HG03521 (cell line): ENCODE data around the gene SORCS2.

Source experiments
- ATAC-seq: cut with Tn5 transposase; IDR thresholded peaks from one replicate; pipeline ENCODE4 v1.9.1; 2021; ENCODE audit warnings: mild to moderate bottlenecking, moderate library complexity; ENCODE audit not compliant: unreplicated experiment

The SORCS2 gene

DNA sequence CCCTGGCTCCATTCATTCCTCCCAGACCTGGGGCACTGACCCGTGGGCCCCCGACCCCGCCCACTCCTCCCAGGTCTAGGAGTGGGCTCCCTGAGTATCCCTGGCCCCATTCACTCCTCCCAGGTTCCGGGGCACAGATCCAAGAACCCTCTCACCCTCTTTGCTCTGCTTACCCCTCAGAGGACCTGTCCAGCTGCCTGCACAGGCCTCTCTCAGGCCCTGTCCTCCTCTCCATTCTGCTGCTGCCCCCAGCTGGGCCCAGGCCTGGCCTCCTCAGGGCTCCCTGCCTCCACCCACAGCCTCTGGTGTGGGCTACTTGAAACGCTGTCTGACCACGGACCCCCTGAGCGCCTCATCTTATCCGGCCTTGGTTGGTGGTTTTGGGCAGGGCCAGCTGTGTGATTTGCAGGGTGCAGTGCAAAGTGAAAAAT is 460.1 kb downstream of the SORCS2 start:
- ATAC-seq, result no peak

GRCh38 chr4:7652906-7653305 is 460.6 kb downstream of the SORCS2 start:
- no peak for ATAC-seq

GRCh38 chr4:7653510-7654369 is 461.4 kb downstream of the SORCS2 start:
- ATAC-seq, result no peak

- ATAC-seq, result no peak
Measured at GRCh38 chr4:7654550-7655445, 462.5 kb downstream of the SORCS2 start.

GRCh38 chr4:7655511-7656243 is 463.3 kb downstream of the SORCS2 start:
- ATAC-seq, result no peak

DNA sequence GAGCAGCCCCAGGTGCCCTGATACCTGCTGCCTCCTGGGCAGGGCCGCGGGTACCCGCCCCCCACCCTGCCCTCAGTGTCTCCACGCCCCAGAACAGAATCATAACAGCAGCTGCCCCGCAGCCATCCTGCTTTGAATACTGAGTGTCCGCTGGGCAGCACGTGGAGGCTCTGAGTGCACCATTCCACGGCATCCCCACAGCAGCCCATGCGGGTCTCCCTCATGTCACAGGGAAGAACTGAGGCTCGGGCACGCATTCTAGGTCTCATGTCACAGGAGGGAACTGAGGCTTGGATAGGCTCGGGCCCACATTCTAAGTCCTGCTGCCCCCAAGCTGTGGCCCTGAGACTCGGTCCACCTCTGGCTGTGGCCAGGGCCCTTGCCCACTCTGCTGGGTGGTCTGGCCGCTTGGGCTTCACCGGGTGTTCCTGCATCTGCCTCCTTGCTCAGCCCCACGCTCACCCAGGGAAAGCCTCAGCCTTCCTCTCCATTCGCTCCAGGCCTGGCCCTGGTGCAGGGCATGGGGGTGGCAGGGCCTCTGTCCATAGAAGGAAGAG is 464.0 kb downstream of the SORCS2 start:
- ATAC-seq, result no peak

DNA sequence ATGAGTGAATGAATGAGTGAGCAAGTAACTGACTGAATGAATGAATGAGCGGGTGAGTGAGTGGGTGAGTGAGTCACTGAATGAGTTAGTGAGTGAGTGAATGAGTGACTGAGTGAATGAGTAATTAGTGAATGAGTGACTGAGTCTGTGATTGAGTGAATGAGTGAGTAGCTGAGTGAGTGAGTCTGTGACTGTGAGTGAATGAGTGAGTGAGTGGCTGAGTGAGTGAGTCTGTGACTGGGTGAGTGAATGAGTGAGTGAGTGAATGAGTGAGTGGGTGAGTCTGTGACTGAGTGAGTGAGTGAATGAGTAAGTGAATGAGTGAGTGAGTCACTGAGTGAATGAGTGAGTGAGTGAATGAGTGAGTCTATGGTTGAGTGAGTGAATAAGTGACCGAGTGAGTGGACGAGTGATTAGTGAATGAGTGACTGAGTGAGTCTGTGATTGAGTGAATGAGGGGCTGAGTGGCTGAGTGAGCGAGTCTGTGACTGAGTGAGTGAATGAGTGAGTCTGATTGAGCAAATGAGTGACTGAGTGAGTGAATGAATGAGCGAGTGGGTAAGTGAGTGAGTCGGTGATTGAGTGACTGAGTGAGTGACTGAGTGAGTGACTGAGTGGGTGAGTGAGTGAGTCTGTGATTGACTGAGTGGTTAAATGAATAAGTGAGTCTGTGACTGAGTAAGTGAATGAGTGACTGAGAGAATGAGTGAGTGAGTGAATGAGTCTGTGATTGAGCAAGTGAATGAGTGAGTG is 465.4 kb downstream of the SORCS2 start:
- ATAC-seq, result no peak

GRCh38 chr4:7658341-7659204 is 466.2 kb downstream of the SORCS2 start:
- no peak for ATAC-seq

DNA sequence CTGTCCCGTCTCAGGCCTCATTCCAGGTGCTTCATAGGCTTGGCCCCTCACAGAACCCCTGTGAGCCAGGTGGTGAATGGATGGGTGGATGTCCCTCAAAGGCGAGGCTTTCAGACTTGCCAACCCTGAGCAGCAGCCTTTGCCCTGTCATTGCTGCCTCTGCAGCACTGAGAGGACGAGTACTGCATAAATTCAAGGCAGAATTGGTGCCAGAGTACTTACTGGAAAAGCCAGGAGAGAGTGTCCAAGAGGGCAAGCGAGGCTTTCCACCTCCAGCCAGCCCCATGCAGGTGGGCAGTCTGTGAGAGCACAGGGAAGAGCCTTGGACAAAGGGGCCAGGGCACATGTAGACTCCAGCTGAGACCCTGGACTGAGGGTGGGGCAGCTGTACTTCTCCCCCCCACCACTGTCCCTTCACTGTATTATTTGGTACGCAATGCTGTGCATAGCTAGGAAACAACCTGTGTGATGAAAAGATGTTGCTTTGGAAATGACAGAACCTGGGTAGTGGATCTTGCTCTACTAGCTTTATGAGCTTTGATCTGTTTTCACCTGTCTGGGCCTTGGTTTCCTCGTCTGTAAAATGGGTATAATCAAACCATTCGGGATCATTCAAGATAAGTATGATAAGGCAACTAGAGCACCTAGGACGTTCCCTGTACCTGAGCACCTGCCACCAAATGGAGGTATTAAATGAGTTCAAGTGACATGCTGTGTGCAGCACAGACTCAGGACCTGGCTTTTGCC is 467.3 kb downstream of the SORCS2 start:
- ATAC-seq, result no peak

DNA sequence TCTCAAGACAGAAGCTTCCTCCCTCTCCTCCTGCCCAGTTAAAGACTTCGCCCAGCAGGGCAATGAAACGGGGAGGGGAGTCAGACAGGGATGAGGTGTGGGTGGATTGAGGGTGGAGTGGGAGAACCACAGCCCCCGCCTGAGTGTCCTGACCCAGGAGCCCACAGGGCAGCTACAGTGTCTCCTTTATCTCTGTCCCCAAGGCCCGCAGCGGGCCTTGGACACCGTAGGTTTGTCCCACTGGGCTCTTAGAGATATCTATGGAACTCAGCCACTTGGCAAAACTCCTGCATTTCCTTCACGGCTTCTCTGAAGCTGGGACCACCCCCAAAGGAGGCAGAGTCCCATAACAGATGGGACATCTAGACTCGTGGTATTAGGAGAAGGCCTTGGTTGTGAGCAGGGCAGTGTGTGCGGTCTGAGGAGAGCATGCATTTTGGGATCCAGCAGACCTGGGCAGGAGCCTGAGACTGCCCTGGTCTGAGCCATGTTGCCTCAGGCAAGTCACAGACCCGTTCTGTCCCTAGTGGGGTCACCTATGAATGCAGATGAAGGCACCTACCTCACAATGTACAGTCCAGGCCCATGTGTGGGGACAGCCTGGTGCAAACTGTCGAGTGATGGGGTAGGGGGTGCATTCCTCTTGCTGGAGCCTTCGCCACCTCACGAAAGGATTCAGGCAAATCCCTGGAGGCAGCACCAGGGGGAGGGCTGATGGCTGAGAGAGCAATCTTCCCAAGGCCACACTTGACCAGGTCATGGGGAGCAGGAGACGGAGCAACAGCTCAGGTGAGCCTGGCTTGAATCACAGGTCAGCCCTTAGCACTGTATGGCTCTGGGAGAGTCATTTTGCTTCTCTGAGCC is 468.1 kb downstream of the SORCS2 start:
- ATAC-seq, result no peak

- no peak for ATAC-seq
Measured at GRCh38 chr4:7661066-7661748, 468.9 kb downstream of the SORCS2 start.

GRCh38 chr4:7661846-7662506 is 469.6 kb downstream of the SORCS2 start:
- ATAC-seq, result no peak

DNA sequence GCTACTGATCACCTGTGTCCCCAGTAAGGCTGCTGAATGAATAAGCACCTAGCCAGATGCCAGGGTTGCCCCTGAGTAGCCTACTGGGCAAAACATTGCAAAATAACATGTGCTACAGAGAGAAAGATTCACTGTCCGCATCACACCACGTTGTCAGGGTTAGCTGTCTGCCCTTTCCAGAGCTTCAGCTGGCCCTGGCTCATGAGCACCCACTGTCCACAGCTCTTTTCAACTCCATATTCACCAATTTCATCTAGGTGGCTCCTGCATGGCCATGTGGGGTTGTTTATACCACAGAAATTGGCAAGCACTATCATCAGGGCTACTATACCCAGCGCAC is 470.1 kb downstream of the SORCS2 start:
- no peak for ATAC-seq

GRCh38 chr4:7663075-7663541 is 470.8 kb downstream of the SORCS2 start:
- no peak for ATAC-seq

DNA sequence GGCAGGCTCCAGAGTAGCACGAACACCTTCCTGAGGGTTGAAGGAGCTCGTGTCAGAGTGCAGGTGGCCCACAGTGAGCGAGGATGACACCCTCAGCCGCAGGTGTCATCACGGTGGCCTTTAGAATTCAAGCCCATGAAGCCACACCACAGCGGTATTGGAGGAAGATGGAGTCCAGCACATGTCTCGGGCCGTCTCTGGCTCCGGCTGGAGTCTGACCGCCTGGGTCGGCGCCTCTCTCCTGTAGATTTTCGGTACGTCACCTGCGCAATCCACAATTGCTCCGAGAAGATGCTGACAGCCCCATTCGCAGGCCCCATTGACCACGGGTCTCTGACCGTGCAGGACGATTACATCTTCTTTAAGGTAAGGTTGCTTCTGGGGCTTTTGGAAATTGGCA is 471.8 kb downstream of the SORCS2 start:
- no peak for ATAC-seq

DNA sequence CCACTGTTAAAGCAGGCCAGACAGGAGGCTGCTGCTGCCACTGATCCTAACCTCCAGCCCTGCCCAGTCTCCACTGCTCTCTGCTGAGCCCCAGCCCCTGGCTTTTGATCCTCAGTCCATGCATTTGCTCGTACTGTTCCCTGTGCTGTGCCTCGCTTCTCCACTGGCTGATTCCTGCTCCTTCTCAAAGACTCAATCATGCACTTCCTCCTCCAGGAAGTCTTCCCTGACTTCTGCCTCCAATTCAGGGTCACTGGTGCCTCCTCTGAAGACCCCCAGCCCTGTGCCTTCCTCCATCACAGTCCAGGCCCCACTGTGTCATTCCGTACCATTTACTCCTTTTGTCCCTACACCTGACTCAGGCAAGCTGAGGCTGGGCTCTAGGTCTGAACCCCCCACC is 473.0 kb downstream of the SORCS2 start:
- ATAC-seq, result no peak
